ENCODE measurements around the gene PLCB3.

Gene PLCB3

GRCh38 chr11:64261556-64262080, 10.3 kb downstream of the PLCB3 start:
- Histone ChIP-seq H3K79me2 (ENCODE audit: insufficient read depth, low read length) (no peaks in the 10 kb centered on the region), H3K4me2 (ENCODE audit: low read length) (no peak overlapping the region), H3K9me2 (ENCODE audit: low read depth, low read length) (no peaks in the 10 kb centered on the region), H3F3A (ENCODE audit: insufficient read depth, low read length) (no peaks in the 10 kb centered on the region), H3K27ac (ENCODE audit: low read depth, low read length, poor library complexity, severe bottlenecking) (no peak overlapping the region), H3K27me3 (ENCODE audit: insufficient read depth, low read length) (no peaks in the 10 kb centered on the region), H3K4me3 (ENCODE audit: low read depth, low read length, poor library complexity, severe bottlenecking) (no peak overlapping the region), H2AFZ (ENCODE audit: low read length) (no peak overlapping the region), H3K9ac (ENCODE audit: low read length) (no peak overlapping the region), H3K9me3 (ENCODE audit: low read length) (no peaks in the 10 kb centered on the region), H3K36me3 (ENCODE audit: insufficient read depth, low read length) (peaks cover 37% of the 10 kb centered on the region), H4K20me1 (ENCODE audit: insufficient read depth, low read length) (no peaks in the 10 kb centered on the region), H3K4me1 (ENCODE audit: insufficient read depth, low read length, severe bottlenecking) (no peaks in the 10 kb centered on the region)
- no peak for TF ChIP-seq CTCF (IDR thresholded peaks at IDR 0.05; ENCODE audit: low read length)
- TF ChIP-seq EZH2 (IDR thresholded peaks at IDR 0.05; ENCODE audit: borderline replicate concordance, low read length): no peak

GRCh38 chr11:64262271-64263002, 11.1 kb downstream of the PLCB3 start:
- Histone ChIP-seq H3K27ac (ENCODE audit: low read depth, low read length, poor library complexity, severe bottlenecking) (no peak overlapping the region), H3K27me3 (ENCODE audit: insufficient read depth, low read length) (no peaks in the 10 kb centered on the region), H3K9me3 (ENCODE audit: low read length) (no peaks in the 10 kb centered on the region), H4K20me1 (ENCODE audit: insufficient read depth, low read length) (no peaks in the 10 kb centered on the region), H2AFZ (ENCODE audit: low read length) (no peak overlapping the region), H3K4me3 (ENCODE audit: low read depth, low read length, poor library complexity, severe bottlenecking) (no peak overlapping the region), H3K4me1 (ENCODE audit: insufficient read depth, low read length, severe bottlenecking) (no peaks in the 10 kb centered on the region), H3K4me2 (ENCODE audit: low read length) (no peak overlapping the region), H3K9ac (ENCODE audit: low read length) (no peak overlapping the region), H3K36me3 (ENCODE audit: insufficient read depth, low read length) (peaks cover 37% of the 10 kb centered on the region), H3F3A (ENCODE audit: insufficient read depth, low read length) (no peaks in the 10 kb centered on the region), H3K9me2 (ENCODE audit: low read depth, low read length) (no peaks in the 10 kb centered on the region), H3K79me2 (ENCODE audit: insufficient read depth, low read length) (no peaks in the 10 kb centered on the region)
- TF ChIP-seq CTCF (IDR thresholded peaks at IDR 0.05; ENCODE audit: low read length): no peak
- no peak for TF ChIP-seq EZH2 (IDR thresholded peaks at IDR 0.05; ENCODE audit: borderline replicate concordance, low read length)

GRCh38 chr11:64263021-64263946, 12.0 kb downstream of the PLCB3 start:
- no peak for TF ChIP-seq EZH2 (IDR thresholded peaks at IDR 0.05; ENCODE audit: borderline replicate concordance, low read length)
- TF ChIP-seq CTCF (IDR thresholded peaks at IDR 0.05; ENCODE audit: low read length): no peak
- Histone ChIP-seq H3K4me3 (ENCODE audit: low read depth, low read length, poor library complexity, severe bottlenecking) (no peak overlapping the region), H3K4me1 (ENCODE audit: insufficient read depth, low read length, severe bottlenecking) (peaks cover 7% of the 10 kb centered on the region), H3K36me3 (ENCODE audit: insufficient read depth, low read length) (peaks cover 34% of the 10 kb centered on the region), H3K9me3 (ENCODE audit: low read length) (no peaks in the 10 kb centered on the region), H3K9me2 (ENCODE audit: low read depth, low read length) (no peaks in the 10 kb centered on the region), H3K4me2 (ENCODE audit: low read length) (no peak overlapping the region), H3K79me2 (ENCODE audit: insufficient read depth, low read length) (no peaks in the 10 kb centered on the region), H2AFZ (ENCODE audit: low read length) (no peak overlapping the region), H3K9ac (ENCODE audit: low read length) (no peak overlapping the region), H3K27ac (ENCODE audit: low read depth, low read length, poor library complexity, severe bottlenecking) (no peak overlapping the region), H4K20me1 (ENCODE audit: insufficient read depth, low read length) (no peaks in the 10 kb centered on the region), H3F3A (ENCODE audit: insufficient read depth, low read length) (no peaks in the 10 kb centered on the region), H3K27me3 (ENCODE audit: insufficient read depth, low read length) (no peaks in the 10 kb centered on the region)

Measured in OCI-LY1 (cell line).